Epithelial cell of esophagus (primary cell): ENCODE results near the gene SLC39A5.

Source experiments
- DNase-seq: peaks from one replicate; pipeline ENCODE4 v3.0.0; 2010; ENCODE audit warnings: low read depth
- H3K4me3 ChIP-seq: 2 replicates; pipeline ENCODE4 v1.5.1; 2011; ENCODE audit warnings: mild to moderate bottlenecking, low read length, control low read depth
- TF ChIP-seq, protein P1 (sequence below): IDR thresholded peaks from 2 replicates; pipeline ENCODE4 v1.5.1; 2011; ENCODE audit warnings: low read depth, mild to moderate bottlenecking, low read length, control low read depth, inconsistent platforms; ENCODE audit not compliant: insufficient read depth; ENCODE audit errors: missing control alignments

SLC39A5 gene, protein sequence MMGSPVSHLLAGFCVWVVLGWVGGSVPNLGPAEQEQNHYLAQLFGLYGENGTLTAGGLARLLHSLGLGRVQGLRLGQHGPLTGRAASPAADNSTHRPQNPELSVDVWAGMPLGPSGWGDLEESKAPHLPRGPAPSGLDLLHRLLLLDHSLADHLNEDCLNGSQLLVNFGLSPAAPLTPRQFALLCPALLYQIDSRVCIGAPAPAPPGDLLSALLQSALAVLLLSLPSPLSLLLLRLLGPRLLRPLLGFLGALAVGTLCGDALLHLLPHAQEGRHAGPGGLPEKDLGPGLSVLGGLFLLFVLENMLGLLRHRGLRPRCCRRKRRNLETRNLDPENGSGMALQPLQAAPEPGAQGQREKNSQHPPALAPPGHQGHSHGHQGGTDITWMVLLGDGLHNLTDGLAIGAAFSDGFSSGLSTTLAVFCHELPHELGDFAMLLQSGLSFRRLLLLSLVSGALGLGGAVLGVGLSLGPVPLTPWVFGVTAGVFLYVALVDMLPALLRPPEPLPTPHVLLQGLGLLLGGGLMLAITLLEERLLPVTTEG

DNA sequence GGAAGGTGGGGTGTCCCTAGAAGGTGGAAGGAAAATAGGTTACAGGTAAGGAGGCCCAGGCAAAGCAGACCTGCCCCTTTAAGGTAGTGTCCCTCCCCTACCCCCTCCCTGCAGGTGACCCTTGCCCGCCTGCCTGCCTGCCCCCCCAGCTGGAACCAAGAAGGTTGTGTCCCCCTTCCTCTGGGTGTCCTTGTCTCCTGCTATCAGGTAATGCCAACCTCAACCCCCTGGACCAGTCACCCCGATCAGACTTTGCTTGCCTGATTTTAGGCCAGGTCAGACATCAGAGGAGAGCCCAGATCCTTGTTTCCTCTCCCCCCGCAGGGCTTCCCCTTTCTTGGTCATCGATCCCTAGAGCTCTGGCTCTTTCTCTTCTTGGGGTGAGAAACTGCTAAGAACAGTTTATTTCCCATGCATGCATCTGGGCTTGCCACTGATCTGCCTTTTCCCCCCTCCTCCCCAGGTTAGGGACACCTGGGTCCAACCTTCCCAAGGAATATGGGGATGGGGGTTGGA lies at the start of gene SLC39A5:
Gene SLC39A5, plus strand, starts transcription at position 136 of the 516 bp plus-strand sequence. CDS start 1,224 bp downstream, outside the sequence.
- TF ChIP-seq, protein P1, sequence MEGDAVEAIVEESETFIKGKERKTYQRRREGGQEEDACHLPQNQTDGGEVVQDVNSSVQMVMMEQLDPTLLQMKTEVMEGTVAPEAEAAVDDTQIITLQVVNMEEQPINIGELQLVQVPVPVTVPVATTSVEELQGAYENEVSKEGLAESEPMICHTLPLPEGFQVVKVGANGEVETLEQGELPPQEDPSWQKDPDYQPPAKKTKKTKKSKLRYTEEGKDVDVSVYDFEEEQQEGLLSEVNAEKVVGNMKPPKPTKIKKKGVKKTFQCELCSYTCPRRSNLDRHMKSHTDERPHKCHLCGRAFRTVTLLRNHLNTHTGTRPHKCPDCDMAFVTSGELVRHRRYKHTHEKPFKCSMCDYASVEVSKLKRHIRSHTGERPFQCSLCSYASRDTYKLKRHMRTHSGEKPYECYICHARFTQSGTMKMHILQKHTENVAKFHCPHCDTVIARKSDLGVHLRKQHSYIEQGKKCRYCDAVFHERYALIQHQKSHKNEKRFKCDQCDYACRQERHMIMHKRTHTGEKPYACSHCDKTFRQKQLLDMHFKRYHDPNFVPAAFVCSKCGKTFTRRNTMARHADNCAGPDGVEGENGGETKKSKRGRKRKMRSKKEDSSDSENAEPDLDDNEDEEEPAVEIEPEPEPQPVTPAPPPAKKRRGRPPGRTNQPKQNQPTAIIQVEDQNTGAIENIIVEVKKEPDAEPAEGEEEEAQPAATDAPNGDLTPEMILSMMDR: no peak
- H3K4me3 ChIP-seq: no peak within 1 kb of the TSS
- no peak for DNase-seq

DNA sequence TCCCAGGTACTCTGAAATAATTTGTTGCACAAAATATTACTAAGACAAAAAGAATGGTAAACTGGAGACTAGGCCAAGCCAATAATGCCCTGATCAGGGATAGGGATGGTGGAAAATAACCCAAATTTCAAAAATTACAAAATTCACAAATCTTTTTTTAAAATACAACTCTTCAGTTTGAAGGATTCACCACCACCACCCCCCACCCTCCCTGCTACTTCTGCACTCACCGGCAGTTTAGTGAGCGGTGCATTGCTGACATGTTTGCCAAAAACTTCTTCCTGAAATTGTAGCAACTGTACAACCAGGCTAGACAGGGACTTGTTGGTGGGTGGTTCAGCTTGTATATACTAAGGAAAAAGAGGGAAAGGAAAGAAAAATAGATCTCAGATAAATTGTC lies 42.9 kb upstream of the SLC39A5 start:
- TF ChIP-seq, protein P1: no peak
- no peak overlapping the region for H3K4me3 ChIP-seq

DNA sequence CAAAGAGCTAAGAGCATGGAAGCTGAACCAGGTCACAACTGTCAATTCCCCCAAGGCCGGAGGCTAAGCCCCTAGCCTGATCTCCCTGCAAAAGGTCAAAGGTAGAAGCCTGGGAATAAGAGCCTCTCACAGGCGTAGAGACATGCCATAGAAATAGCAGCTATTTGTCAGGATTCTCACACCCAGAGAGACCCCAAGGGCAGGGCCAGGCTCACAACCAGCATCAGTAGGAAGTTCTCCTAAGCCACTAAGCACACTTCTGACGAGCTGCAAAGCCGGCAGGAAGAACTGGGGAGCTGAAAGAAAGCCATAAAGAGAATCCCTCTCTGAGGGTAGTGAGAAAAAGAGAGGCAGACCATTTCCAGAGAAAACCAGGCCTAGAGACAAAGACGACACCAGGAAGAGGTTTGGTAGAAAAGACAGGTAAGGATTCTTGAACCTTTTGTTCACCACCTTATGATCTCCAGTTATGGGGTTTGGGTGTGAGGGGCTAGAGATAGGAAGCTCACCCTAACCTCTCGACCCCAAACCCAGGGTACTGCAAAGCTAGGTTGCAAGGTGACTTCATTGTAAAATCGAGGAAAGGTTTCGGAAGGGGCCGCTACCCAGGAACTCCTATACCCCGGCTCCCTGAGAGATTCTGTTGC lies 41.6 kb upstream of the SLC39A5 start:
- peak overlapping the region; percentile 84 for H3K4me3 ChIP-seq
- TF ChIP-seq, protein P1: no peak
- no peak for DNase-seq

More for the DNA sequence above, 42.9 kb upstream of the SLC39A5 start:
- DNase-seq: no peak

DNA sequence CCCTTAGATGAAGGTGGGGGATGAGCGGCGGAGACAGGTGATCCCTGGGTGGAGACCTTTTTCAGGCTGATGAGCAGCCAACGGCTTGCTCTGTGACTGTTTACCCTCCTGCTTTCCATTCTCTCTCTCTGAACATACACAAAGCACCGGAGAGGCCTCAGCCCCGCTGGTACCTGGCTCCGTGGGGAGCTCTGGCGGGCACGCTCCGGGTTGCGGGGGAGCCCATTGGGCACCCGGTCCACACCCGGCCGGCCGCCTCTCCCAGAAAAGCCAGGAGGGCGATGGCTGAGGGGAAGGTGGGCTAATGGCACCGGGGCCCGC lies 41.1 kb upstream of the SLC39A5 start:
- TF ChIP-seq, protein P1: no peak
- no peak for DNase-seq
- peak overlapping the region; percentile 84 for H3K4me3 ChIP-seq

DNA sequence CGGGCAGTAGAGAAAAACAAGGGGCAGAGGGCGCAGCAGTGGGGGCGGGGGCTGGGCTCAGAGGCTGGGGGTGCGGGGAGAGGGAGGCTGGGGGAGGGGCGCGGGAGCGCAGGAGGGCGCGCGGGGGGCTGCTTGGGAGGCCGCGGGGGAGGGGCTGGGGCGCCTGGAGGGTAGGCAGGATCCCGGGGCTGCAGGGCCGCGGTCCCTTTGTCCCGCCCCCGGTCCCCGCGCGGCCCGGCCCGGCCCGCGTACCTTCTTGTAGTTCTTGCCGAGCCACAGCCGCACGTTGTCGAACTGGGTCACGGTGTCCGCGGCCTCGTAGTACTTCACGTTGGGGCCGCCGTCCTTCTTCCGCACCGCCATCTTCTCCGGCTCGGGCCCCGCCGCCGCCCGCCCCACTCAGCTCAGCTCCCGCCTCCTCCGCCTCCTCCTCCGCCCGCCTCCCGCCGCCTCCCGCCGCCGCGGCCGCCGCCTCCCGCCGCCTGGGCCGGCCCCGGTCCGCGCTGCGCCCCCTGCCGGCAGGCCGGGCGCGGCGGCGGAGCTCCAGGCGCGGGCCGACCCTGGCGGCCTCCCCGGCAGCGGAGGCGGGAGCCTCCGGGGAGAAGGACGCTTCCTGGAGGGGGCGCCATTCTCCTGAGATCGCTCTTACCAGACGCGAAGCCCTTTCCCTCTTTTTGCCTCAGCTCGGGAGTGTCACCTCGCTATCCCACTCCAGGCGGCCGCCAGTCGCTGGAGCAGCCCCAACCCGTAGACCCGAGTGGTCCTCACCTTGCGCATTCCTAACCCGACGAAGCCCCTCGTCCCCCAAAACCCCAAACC lies 40.5 kb upstream of the SLC39A5 start, which contains the start of gene SMARCC2:
Gene SMARCC2, minus strand, starts transcription at position 385 of the 819 bp plus-strand sequence. Its CDS starts 22 bp downstream, at position 363.
- peak; percentile 86 for DNase-seq
- TF ChIP-seq, protein P1: peak; percentile 59
- H3K4me3 ChIP-seq: peak within 1 kb of the TSS; percentile 87

DNA sequence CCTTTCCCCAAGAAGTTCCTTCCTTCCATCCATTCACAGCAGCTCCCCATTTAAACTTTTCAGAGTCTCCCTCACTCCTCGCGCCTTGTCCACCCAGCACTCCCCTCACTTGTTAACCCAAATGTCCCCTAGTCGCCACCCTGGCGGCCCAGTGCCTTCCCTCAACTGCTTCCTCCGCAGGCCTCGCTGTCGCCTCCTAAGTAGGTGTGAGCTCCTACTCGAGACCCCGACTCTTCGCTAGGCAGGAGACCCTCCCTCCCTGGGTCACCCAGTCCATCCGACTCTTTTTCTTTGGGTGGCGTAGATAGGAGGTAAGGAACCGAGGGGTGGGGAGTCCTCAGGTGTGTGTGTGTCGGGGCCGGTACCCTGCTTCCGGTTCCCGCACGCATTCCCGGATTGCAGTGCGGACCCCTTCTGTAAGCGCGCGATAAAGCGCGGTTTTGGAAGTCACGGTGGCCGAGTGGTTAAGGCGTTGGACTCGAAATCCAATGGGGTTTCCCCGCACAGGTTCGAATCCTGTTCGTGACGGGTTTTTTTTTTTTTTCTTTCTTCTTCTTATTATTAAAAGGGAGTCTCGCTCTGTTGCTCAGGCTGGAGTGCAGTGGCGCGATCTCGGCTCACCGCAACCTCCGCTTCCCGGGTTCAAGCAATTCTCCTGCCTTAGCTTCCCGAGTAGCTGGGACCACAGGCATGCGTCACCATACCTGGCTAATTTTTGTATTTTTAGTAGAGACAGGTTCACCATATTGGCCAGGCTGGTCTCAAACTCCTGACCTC lies 39.7 kb upstream of the SLC39A5 start:
- peak overlapping the region; percentile 87 for H3K4me3 ChIP-seq
- DNase-seq: peak; percentile 86
- TF ChIP-seq, protein P1: no peak
